Amniotic epithelial cell (primary cell): ENCODE measurements around the gene ARVCF.

Experiments used
- DNase-seq: peaks from one replicate; pipeline ENCODE4 v3.0.0-alpha.2; 2010; ENCODE audit warnings: low read depth

ARVCF gene

GRCh38 chr22:20016734-20017621 is at the start of gene ARVCF:
TSS of gene ARVCF (minus strand) at chr22:20016823. CDS start at chr22:19990794, 26,029 bp downstream.
- peak; percentile 76 for DNase-seq

- no peak for DNase-seq
Observed at GRCh38 chr22:20065896-20066616, 49.4 kb upstream of the ARVCF start.

- no peak for DNase-seq
Observed at GRCh38 chr22:20064545-20065262, 48.1 kb upstream of the ARVCF start.

- no peak for DNase-seq
Observed at GRCh38 chr22:20064140-20064480, 47.5 kb upstream of the ARVCF start.

- DNase-seq, result no peak
Observed at GRCh38 chr22:20063271-20064139, 46.9 kb upstream of the ARVCF start.

- peak; percentile 92 for DNase-seq
Observed at GRCh38 chr22:20062766-20063083, 46.1 kb upstream of the ARVCF start.

GRCh38 chr22:20062043-20062765 is 45.6 kb upstream of the ARVCF start:
- no peak for DNase-seq

GRCh38 chr22:20061481-20061861 is 44.8 kb upstream of the ARVCF start:
- DNase-seq, result peak; percentile 76

- DNase-seq, result no peak
Observed at GRCh38 chr22:20060700-20061480, 44.3 kb upstream of the ARVCF start.

- peak; percentile 88 for DNase-seq
Observed at GRCh38 chr22:20058989-20059770, 42.6 kb upstream of the ARVCF start.

- DNase-seq, result no peak
Observed at GRCh38 chr22:20057596-20058268, 41.1 kb upstream of the ARVCF start.

GRCh38 chr22:20056696-20057386 is 40.2 kb upstream of the ARVCF start:
- DNase-seq, result no peak

- DNase-seq, result no peak
Observed at GRCh38 chr22:20056161-20056560, 39.5 kb upstream of the ARVCF start.

- no peak for DNase-seq
Observed at GRCh38 chr22:20055654-20056053, 39.0 kb upstream of the ARVCF start.

- DNase-seq, result no peak
Observed at GRCh38 chr22:20055144-20055543, 38.5 kb upstream of the ARVCF start.

- no peak for DNase-seq
Observed at GRCh38 chr22:20054485-20054884, 37.9 kb upstream of the ARVCF start.

GRCh38 chr22:20054034-20054427 is 37.4 kb upstream of the ARVCF start:
- no peak for DNase-seq

GRCh38 chr22:20053407-20054033 is 36.9 kb upstream of the ARVCF start:
- DNase-seq, result no peak
